ENCODE measurements around the gene PLEKHJ1.

Gene PLEKHJ1

DNA sequence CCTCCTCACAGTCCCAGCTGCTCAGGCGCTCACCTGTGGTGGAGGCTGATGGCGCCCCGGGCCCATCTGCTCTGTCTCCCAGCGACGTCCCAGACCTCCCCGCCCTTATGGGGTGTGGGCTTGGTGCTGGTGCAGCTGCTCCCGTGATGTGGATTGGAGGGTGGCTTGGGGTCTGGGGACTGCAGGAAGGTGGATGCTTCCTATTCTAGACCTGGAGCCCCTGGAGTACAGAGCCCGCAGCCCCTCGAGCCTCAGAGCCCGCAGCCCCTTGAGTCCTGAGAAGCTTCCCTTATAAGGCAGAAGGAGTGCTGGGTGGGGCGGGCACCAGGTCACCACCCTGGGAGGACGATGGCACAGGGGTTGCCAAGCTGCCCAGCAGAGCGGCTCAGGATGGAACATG lies 40.8 kb downstream of the PLEKHJ1 start:
- no peak for DNase-seq

DNA sequence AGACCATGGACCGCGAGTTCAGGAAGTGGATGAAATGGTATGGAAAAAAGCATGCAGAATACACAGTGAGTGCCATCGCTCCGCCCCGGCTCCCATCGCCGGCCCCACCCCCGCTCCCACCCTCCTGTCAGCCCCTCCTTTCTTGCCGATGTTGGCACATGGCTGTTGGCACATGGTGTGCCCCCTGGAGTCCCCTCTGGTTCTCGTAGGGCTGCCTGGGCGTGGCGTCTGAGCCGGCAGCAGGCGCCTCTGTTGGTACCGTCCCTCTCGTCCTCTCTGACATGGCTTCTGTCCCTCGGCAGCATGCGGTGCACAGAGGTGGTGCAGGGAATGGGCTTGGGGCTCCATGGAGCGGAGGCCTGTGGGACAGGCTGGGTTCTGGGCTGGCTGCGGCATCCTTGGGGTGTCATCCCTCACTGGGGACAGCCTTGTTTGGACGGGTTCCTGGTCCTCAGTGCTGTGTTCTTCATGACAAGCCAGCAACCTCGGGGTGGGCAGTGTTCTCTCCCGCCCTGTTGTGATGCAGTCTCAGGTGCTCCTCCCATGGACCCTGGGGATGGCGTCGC lies 41.5 kb downstream of the PLEKHJ1 start:
- no peak for DNase-seq

DNA sequence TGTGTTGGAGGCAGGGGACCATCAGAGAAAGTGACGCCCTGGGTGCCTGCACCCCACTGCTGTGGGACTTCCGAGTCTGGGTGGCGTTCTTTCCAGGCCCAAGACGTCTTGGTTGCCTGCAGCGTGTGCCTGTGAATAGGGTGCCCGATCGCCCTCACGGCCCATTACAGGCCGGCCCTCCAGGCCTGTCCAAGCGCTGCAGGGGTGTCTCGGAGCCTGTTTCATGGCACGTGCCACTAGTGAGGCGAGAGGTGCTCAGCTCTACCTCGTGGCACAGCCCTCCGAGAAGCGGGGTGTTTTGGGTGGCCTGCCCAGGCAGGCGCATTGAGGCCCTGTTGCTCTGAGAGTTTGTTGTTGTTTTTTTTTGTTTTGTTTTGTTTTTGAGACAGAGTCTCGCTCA lies 42.3 kb downstream of the PLEKHJ1 start:
- DNase-seq: no peak

DNA sequence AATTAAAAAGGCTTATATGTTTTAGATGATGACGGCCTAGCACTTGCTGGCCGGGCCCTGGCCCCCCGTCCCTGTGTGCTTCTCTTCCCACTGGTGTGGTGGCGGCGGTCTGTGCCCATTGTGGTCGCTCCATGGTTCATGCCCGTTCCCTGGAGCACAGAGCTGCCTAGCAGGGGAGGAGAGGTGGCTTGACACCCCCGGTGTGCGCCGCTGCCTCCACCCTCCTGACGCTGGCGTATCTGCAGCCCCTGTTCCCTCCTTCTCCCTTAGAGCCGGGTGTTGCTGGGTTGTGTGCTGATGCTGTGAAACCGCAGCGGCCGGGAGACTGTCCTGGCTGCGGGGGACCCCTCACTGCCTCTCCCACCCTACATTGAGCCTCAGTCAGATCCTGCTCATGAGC lies 43.3 kb downstream of the PLEKHJ1 start:
- DNase-seq: no peak

DNA sequence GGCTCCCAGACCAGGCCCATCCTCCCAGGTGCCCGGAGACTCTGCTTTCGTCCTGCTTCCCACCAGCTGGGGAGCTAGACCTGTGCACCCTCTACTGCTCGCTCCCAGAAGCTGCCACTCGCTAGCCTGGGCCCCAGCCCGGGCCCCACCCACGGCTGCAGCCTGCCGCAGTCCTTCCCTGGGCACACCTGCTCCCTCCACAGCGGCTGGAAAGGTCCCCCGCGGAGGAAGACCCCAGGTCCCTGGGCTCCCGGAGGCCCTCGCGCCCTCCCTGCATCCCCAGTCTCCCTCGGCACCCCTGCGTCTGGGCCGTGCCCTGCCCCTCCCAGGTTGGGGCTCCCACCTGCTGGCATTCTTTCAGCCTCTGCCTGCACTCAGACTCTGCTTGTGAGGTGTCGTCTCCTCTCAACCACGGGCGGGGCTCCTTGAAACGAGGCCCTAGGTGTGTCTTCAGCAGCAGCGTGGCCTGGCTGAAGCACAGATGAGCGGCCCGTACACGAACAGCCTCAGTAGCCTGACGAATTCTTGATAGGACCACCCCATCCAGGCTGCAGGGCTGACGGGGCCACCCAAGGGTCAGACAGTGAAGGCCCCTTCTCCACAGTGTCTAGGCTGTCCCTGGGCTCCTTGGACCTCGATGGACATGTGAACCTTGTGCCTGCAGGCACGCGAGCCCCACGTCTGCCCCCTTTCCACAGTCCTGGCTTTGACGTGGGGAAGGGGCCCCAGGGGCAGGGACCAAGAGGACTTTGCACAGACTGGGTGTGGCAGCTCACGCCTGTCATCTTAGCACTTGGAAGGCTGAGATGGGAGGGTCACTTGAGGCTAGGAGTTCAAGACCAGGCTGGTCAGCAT lies 44.4 kb downstream of the PLEKHJ1 start:
- no peak for DNase-seq

DNA sequence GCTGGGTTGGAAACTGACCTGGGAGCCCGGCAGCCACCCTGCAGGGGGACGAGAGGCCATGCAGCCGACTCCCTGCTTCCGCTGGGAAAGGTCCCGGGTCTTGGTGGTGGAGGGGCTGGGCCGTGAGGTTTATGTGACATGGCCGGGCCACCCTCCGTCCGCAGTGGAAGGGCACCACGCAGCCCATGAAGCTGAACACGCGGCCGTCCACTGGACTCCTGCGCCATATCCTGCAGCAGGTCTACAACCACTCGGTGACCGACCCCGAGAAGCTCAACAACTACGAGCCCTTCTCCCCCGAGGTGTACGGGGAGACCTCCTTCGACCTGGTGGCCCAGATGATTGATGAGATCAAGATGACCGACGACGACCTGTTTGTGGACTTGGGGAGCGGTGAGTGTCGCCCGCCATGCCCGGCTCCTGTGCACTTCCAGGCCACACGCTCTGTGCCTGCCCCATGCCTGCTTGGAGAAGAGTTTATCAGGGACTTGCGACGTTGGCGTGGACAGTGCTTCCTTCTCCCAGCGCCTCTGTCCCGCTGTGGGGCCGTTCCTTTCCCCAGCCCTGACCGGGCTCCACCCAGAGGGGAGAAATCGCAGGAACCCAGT lies 45.2 kb downstream of the PLEKHJ1 start:
- DNase-seq: no peak

DNA sequence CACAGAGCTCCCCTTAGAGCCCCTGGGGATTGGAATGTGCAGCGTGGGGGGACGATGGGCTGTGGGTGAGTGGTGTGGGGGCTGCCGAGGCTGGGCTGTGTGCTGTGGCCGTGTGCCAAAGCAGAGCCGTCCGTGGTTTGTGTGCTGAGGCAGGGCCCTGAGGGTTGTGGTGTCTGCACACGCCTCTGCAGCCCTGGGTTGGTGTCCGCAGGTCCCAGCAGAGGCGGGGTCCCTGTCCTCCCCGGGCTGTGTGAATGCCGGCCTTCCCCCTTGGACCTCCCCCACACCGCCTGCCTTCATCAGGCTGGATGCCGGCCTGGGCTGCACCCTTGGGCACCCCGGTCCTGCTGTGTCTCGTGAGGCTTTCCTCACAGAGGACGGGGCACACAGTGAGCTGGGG lies 46.2 kb downstream of the PLEKHJ1 start:
- no peak for DNase-seq

DNA sequence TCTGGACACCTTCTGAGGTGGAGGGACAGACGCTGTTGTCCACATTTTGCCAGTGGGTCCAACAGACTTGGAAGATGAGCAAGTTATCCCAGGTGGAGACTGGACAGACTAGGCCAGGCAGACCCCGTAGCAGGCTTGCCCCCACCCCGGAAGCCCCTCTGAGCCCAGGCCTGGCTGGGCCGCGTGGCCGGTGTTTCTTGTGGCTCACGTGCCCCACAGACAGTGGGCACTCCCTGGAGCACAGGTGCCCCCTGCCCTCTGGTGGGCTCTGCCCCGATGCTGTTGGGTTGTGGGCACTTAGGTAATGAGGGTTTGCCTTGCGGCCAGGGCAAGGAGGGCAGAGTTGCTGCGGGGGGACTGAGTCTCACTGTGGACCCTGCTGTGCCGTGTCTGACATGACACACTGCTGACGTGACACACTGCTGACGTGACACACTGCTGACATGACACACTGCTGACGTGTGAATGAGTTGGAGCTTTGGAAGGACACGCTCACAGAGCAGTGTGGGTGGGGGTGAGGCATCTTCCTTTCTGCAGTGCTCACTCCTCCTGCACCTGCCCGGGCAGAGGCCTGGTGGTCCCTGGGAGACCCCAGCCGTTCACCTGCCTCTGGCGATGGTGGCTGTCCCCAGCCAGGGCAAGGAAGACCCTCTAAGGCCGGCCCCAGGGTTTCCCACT lies 47.3 kb downstream of the PLEKHJ1 start:
- DNase-seq: no peak

DNA sequence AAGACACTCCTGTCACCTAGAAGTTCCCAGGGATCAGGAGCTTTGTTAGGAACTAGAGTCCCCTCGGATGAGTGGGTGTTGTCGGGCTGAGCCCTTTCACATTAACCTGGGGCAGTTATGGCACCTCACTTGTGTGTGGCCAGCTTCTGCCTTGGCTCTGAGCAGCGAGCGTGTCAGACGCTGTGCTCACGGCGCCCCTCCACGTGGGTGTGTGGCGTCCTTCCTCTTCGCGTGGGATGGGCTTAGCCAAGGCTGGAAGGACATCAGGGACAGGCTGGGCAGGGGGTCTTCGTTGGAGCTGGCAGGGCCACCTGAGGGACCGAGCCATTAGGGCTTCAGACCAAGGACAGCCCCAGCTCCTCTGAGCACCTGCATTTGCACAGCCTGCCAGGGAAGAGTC lies 49.0 kb downstream of the PLEKHJ1 start:
- DNase-seq: no peak

DNA sequence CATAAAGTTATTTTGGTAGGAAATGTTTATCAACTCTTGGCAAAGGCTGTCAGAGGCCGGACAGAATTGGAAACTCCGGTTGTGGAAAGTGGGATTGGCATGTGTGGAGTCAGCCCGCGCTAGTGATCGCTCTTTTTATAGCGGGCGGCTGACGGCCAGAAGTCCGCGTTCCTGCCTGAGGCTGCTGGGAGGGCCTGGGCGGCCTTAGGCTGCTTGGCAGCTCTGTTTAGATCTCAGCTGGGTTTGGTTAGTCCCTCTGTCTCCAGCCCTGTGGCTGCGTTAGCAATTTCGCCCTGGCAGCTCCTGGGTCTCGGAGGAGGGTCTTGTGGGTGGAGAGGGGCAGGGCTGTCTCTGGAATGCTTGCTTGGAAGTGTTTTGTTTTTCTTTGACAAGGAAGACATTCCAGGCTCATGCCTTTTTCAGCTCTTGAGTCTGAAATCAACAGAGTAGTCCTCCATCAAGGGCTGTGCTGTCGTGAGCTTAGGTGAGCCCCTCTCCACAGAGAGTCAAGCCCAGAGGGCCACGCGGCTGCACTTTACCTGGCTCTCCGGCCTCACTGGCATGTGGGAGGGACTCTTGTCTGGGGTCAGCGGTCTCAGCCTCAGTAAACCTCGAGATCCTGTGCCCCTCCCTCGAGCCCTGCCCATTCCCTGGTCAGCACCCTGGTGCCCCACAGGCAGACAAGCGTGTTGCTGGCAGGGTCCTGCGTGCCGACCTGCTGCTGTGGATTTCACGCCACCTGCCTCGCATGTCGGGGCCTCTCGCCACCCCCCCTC lies 49.9 kb downstream of the PLEKHJ1 start:
- peak; percentile 99 for DNase-seq

DNA sequence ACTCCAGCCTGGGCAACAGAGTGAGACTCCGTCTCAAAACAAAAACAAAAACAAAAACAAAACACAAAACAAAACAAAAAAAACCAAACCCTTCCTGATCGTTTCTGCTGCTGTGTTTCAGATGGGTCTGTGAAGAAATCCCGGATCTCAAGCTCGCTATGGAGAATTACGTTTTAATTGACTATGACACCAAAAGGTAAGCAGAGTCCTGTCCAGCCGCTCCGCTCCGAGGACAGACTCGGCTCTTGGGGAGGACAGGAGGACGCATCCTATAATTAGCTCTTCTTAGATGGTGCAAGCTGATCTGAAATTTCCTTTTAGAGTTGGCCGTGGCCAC lies 50.4 kb downstream of the PLEKHJ1 start:
- DNase-seq: no peak

DNA sequence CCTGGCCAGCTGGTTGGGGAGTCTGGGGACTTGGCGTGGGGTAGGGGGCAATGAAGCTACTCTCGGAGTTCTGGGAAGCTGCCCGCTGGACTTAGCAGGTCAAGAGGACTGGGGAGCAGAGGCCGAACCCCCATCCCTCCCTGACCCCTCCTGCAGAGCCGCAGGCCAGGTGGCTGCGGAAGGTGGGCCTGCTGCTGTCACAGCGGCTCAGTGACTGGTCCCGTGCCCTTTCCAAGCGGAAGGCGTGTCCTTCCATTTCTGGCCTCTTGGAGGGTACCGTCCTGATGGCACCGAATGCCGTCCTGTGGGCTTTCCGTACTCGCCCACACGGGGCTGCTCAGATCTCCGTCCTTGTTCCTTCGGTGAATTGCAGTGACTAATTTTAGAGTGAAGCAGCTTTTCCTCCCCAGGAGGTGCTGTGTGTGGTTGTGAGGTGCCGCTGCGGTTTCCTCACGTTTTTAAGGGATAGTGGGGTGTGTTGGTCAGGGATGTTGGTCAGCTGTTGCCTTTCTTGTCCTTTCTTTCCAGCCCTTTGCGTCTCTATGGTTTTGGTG lies 51.6 kb downstream of the PLEKHJ1 start:
- no peak for DNase-seq
